OCI-LY7 (cell line): ENCODE results near the gene COPS8.
A peak's percentile ranks its signal among the peaks of the same experiment; 100 is the strongest.

Experiments used
- EZH2phosphoT487 ChIP-seq: fragments of 200-600 bp; sonication (generic); IDR thresholded peaks from 2 replicates; pipeline ENCODE4 v1.6.1; 2018; ENCODE audit warnings: low read depth, borderline replicate concordance, mild to moderate bottlenecking, mixed run types, antibody characterized with exemption, low read length, moderate library complexity, mixed read lengths
- TF ChIP-seq, protein P1 (sequence below): fragments of 200-600 bp; sonication (generic); conservative IDR thresholded peaks from 2 replicates; pipeline ENCODE4 v1.5.1; 2014; ENCODE audit warnings: mild to moderate bottlenecking, antibody characterized with exemption, low read length, moderate library complexity, mixed read lengths

DNA sequence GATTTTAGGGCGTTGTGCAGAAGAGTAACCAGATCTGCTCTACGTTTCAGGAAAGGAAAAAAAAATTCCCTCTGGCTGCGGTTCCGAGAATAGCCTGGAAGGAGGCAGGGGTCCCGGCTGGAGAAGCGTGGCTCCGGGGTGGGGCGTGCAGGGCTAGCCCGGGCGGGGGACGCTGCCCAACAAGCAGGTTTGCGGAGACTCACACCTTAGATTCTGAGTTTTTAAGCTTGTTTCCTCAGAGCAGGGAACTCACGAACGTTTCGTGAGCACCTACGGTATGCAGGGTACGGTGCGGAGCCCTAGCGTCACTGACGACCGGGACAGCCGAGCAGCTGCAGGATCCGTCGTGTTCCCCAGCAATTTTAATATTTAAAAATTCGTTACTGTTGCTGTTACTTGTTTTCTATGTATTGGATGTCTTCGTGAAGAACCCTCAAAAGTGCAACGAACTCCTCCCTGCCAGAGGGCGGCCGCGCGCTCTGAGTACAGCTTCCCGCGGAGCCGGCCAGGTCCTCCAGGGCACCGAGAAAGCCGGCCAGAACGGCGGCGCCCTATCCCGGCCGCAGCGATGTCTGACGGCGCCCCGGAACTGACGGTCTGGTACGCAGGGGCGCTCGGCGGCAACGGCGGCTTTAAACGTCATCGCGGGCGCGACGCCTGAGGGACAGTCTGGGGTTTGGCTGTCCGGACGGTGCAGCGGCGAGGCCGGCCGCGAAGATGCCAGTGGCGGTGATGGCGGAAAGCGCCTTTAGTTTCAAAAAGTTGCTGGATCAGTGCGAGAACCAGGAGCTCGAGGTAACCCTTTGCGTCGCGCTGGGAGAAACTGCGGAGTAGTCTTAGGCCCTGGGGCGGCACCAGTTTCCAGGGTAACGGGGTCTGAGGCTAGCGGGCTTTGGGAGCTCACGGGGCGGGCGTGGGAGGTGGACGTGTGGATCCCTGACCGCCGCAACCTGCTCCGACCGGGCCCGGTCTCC is at the start of gene COPS8:
- TF ChIP-seq, protein P1, sequence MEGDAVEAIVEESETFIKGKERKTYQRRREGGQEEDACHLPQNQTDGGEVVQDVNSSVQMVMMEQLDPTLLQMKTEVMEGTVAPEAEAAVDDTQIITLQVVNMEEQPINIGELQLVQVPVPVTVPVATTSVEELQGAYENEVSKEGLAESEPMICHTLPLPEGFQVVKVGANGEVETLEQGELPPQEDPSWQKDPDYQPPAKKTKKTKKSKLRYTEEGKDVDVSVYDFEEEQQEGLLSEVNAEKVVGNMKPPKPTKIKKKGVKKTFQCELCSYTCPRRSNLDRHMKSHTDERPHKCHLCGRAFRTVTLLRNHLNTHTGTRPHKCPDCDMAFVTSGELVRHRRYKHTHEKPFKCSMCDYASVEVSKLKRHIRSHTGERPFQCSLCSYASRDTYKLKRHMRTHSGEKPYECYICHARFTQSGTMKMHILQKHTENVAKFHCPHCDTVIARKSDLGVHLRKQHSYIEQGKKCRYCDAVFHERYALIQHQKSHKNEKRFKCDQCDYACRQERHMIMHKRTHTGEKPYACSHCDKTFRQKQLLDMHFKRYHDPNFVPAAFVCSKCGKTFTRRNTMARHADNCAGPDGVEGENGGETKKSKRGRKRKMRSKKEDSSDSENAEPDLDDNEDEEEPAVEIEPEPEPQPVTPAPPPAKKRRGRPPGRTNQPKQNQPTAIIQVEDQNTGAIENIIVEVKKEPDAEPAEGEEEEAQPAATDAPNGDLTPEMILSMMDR = peak; percentile 50
- no peak for TF ChIP-seq EZH2phosphoT487
